Activated T-cell treated with anti-CD3 and anti-CD28 coated beads for 4 hours (primary cell): ENCODE measurements around the gene PITPNM3.
"Not testable (repeated sequence)": the region's sequence is repeated elsewhere in the genome, so short reads cannot be mapped to it uniquely, and the experiment has no call there.

Experiments used
- DNase-seq: peaks from one replicate; pipeline ENCODE4 v3.0.0-alpha.2; 2020

The PITPNM3 gene

GRCh38 chr17:6556121-6557039 is at the start of gene PITPNM3:
PITPNM3 (minus strand) TSS chr17:6556555; CDS start chr17:6556406, 149 bp downstream.
- DNase-seq = no peak

DNA sequence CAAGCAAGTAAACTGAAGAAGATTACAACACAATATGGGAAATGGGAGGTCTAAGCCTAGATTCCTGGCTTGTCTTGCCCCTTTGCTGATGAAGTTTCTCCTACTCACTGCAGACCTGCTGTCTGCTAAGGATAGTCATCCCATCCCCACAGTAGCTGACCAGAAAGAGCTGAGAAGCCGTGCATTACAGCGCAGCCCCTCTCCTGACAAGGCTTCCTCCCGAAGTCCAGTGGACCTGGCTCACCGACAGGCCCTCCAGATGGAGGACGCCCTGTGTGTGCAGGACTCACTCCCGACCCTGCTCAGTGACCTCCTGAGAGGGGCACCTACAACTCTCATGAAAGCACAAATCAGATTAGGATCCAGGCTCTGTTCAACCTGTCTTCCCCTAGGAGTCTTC is 48.8 kb upstream of the PITPNM3 start:
- DNase-seq = no peak

GRCh38 chr17:6603744-6604325 is 47.5 kb upstream of the PITPNM3 start:
- no peak for DNase-seq

GRCh38 chr17:6602141-6602540 is 45.8 kb upstream of the PITPNM3 start:
- DNase-seq = no peak

- DNase-seq = no peak
Observed at GRCh38 chr17:6599364-6599763, 43.0 kb upstream of the PITPNM3 start.

GRCh38 chr17:6597727-6598126 is 41.4 kb upstream of the PITPNM3 start:
- no peak for DNase-seq

- DNase-seq = no peak
Observed at GRCh38 chr17:6596941-6597340, 40.6 kb upstream of the PITPNM3 start.

DNA sequence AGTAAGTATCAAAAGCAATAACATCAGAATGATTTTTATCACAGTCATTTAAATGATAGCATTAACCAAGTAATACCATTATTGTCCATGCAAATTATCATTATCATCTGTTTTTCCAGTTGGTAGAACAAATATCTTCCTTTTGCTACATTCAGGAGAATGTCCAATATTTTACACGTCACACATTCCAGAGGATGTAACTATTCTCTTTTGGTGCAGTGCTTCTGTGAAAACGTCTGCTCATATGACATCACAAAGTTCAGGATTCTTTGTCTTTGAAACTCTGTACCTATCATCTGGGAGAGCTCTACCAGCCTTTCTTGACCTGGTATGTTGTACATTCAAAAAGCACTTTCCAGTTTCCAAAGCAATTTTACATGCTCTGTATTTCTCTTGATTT is 40.2 kb upstream of the PITPNM3 start:
- DNase-seq = no peak

DNA sequence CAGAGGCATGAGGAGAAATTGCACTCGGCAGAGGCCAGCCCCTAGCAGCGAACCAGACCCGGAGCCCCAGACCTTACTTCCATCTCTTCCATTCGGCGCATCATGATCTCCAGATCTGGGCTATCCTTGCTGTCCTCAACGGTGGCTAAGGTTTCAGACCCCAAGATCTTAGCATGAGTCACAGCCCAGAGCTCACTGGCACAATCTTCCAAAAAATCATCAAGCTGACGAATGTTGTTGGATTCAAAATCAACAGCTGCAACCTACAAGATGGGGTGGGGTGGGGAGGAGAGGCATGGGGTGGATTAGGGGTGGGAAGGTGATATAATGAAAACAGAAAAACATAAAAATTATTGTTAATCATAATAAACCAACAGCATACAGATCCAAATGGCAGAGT is 39.7 kb upstream of the PITPNM3 start:
- no peak for DNase-seq

- DNase-seq = not testable (repeated sequence)
Observed at GRCh38 chr17:6593371-6593770, 37.0 kb upstream of the PITPNM3 start.

DNA sequence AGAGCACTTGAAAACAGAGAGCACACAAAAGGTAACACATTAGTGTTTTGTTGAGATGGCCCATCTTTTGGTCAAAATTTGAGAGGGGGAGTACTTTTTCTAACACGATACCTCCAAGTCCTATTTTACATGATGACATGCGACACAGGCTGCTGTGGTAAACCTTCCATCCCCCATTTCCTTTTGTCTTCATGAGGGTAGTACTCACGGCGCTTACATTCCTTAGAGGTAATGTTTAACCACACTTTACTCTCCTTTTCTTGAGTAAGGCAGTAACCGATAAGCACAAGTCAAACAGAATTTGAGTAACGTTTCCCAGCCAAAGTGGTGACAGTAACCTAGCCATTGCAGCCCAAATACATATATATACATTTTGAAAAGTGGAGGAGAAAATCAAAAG is 35.8 kb upstream of the PITPNM3 start:
- no peak for DNase-seq

DNA sequence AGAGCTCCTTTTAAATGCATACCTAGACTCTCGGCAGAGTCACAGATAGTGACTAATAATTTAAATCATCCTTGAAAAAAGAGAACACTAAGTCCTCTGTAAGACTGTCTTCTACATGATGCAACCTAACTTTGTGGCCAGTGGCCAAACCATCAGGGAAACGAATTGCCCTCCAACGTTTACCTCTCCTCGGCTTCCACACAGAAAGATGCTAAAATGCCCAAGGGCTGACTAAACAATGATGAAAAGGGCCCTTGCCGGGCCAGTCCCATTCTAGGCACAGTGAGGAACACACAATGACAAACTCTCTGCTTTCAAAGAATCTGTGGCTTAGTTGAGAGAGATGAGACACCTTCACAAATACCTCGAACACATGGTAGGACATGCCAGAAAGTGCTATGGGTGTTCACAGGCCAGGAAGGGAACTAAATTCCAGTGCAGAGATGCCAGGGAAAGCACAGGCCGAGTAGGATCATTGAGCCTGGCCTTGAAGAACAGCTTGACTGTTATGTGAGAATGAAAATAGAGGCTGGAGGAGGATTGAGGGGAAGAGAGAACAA is 35.3 kb upstream of the PITPNM3 start:
- no peak for DNase-seq

DNA sequence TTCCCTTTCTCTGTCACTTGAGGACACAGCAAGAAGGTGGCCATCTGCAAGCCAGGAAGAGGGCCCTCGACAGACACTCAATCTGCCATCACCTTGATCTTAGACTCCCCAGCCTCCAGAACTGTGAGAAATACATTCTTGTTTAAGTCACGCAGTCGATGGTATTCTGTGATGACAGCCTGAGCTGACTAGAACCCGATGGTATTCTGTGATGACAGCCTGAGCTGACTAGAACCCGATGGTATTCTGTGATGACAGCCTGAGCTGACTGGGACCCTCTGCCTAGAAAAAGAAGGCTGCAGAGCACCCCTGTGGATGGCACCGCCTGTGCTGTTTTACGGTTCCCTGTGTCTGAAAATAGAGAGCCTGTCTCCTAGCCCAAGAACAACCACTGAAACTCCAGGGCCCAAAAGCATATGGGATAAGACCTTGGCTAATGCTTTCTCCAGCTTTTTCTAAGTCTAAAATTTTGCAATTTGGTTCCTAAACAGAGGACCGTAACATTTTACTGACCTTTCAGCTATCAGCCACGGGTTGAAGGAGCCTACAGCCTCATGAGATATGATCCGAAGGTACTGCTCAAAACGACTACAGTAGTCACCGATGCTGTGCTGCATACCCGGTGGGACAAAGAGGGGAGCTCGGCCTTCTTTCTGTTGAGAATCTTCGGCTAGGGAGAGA is 33.1 kb upstream of the PITPNM3 start:
- DNase-seq = no peak

DNA sequence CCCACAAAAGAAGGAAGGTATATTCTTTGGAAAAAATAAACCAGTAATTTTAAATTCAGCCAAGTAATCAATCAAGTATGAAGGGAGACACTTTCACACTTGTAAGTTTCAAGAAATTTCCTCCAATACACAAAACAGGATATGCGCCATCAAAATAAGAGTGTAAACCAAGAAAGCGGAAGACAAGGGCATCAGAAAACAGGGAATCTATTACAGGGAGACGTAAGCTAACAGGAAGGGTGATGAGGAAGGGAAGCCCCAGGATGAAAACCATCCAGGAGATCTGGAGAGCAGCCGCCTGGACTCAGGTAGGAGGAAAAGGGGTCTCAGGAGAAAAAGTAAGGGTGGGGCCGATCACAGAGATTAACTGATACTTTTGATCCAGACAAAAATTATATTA is 31.8 kb upstream of the PITPNM3 start:
- no peak for DNase-seq

DNA sequence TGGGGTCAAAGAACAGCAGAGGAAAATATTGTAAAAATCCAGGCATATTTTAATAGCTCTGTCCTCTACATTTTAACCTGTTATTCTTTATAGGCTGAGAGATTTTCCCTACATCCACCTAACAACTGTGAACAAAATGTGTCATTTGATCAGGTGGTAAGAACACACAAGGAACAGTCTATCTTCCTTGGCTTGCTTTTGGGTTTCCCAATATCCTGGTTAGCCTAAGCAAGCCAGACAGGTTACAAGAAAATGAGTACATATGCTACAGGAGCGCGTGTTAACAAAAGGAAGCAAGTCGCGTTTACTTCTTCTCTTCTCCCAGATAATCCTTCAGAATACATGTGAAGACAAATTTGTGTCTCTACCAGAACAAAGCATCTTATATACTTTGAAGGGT is 31.0 kb upstream of the PITPNM3 start:
- DNase-seq = no peak

- no peak for DNase-seq
Observed at GRCh38 chr17:6583411-6583810, 27.1 kb upstream of the PITPNM3 start.

DNA sequence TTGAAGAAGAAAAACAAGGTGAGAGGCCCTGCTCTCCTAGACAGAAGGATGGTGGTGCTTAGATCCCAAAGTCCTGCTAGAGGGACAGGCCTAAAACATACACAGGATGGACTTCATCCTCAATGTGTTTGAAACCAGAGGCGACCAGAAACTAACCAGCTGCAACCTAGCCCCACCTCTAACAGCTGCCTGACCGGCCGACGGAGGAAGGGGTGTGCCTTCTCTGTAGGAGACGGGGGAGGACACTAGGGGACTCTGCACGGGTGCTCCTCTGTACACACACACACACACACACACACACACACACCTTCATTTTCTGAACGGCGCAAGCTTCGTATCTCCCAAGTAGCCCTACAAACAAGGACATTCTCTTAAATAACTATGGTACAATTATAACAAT is 24.3 kb upstream of the PITPNM3 start:
- DNase-seq = no peak

DNA sequence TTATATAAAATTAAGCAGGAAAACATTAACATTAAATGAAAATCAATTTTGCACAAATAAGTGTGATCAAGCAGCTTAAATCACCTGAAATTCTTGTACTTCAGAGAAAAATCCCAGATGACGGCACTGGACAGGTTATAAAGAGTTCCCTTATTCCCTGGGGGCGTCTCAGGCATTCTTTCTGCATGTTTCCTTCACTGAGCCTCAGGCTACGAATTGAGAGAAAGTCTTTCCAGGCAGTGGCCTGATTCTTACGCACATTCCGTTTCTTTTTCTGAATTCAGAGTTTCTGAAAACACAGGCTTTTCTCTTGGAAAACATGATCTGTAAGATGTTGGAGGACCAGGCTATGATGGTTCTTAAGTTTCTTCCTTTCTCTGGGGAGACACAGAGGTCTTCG is 22.1 kb upstream of the PITPNM3 start:
- no peak for DNase-seq

DNA sequence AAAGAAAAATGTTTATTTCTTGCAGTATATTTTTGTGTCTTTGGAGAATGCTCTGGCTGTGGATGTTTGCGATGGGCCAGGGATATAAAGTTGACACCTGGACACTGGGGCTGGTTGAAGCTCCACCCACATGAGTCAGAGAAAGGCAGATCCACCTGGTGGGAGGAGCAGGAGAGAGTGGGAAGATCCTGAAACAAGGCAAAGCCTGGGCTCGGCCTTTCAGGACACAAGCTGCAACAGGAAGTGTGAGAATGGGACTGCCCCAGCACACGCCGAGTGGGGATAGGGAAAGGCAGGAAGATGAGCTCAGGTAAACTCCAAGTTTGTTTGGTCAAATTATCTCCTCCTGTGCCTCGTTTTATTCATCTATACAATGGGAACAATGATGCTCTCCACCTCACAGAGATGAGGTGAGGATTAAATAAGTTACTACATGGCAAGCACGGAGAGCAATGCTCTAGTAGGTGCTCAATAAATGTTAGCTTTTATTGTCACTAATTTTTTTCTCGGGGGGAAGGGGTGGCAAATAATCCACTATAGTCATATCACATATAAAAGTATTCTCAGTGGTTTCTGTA is 21.4 kb upstream of the PITPNM3 start:
- DNase-seq = no peak

DNA sequence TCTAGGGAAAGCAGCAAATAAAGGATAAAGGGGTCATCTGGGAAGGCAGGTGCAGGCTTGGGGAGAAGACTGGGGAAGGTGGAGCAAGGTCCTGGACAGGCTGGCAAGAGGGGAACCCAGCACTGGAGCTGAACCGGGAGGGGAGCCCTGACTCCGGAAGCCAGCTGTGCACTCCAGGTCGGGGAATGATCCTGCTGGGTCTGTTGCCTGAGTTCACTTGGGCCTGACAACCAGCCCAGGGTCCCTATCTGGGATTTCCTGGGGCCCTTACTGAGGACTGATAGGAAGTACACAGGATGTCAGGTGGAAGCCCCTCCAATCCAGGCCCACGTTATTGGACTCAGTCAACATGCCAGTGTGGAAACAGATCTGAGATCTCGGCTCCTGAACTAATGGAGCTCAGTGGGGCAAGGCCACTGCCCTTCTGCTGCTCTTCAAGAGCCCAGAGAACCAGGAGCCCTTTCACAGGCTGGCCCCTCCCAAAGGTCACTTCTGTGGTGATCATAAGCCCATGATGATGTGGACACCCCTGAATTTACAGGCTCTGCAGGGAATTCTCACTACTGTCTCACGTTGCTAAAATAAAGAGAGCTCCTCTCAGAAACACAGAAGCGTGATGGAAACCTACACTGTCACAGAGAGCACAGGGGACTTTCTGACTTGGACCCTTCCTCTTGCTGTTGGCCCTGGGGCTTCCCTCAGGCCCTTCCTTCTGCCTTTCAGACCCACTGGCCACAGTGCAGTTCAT is 19.9 kb upstream of the PITPNM3 start:
- no peak for DNase-seq

DNA sequence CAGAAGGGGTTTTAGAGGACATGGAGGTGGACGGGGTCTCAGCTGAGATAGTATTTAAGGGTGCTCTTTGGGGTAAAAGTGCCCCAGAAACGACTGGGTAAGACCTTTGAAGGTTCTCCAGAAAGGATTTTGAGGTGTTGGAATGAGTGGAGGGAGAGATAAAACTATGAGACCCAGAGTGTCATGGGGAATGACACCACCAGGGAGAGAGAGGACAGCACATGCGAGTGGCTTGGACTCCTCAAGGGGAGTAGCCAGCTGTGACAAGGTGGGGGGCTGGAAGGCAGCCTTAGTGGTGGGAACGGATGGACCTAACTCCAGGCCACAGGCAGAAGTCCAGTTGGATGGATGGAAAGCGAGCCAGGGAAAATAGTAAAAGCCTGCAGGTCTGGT is 19.2 kb upstream of the PITPNM3 start:
- DNase-seq = no peak
